Measurements from ENCODE around the gene CDK15. TPM values are rescaled to one million over a fixed set of nuclear protein-coding genes. Genes with fewer than 3 reads are reported as not detected.

Gene CDK15
- total RNA-seq, 1 experiment from 2014 or later = not detected

DNA sequence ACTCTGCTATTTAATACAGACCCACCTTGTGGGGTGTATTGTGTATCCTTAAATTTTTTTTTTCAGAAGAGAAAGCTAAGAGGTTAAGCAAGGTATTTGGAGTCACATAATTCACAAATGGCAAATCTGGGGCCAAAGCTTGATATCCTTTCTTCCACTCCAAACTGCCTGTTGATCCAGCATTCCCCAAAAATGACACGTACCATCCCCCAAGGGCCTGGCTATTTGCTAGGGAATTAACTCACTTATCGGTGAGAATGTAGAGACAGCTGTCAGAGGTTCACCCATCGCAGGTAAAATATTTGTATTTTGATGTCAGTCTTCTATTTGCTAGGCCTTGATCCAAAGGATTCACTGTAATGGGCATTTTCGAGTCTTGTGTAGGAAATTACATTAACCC, 123.7 kb downstream of the CDK15 start:
- H3K27me3 ChIP-seq (ENCODE audit: insufficient read depth, low read depth) = no peaks in the 10 kb centered on the region
- no peak for DNase-seq
- no peaks in the 10 kb centered on the region for H3K9me3 ChIP-seq (ENCODE audit: insufficient read depth, low read depth)
- BruUV-seq (replicated peaks) = no TSS peak
- ChIA-PET POLR2A (ENCODE audit: unreplicated experiment) (interaction anchor here (0.5 kb wide), 1 partner anchor 23 kb away, joined by 5 read pairs; no protein-coding TSS in a partner anchor), CTCF (no interaction called here)
- no peak overlapping the region for H3K4me2 ChIP-seq
- H3K27ac ChIP-seq = no peak overlapping the region
- no peak overlapping the region for H3K4me3 ChIP-seq
- intact Hi-C loops (cut with micrococcal nuclease; ENCODE audit: unreplicated experiment) = no loop called here
- no peaks in the 10 kb centered on the region for H3F3A ChIP-seq (ENCODE audit: insufficient read depth, low read depth)
- no peaks in the 10 kb centered on the region for H3K79me2 ChIP-seq (ENCODE audit: low read depth)
- no peaks in the 10 kb centered on the region for H4K20me1 ChIP-seq (ENCODE audit: insufficient read depth)
- H3K9me2 ChIP-seq (ENCODE audit: insufficient read depth) = no peaks in the 10 kb centered on the region
- no peaks in the 10 kb centered on the region for H3K36me3 ChIP-seq (ENCODE audit: low read depth)
- no peaks in the 10 kb centered on the region for H3K4me1 ChIP-seq (replicated peaks; ENCODE audit: insufficient read depth)
- H2AFZ ChIP-seq = no peak overlapping the region
- TF ChIP-seq, protein P1, sequence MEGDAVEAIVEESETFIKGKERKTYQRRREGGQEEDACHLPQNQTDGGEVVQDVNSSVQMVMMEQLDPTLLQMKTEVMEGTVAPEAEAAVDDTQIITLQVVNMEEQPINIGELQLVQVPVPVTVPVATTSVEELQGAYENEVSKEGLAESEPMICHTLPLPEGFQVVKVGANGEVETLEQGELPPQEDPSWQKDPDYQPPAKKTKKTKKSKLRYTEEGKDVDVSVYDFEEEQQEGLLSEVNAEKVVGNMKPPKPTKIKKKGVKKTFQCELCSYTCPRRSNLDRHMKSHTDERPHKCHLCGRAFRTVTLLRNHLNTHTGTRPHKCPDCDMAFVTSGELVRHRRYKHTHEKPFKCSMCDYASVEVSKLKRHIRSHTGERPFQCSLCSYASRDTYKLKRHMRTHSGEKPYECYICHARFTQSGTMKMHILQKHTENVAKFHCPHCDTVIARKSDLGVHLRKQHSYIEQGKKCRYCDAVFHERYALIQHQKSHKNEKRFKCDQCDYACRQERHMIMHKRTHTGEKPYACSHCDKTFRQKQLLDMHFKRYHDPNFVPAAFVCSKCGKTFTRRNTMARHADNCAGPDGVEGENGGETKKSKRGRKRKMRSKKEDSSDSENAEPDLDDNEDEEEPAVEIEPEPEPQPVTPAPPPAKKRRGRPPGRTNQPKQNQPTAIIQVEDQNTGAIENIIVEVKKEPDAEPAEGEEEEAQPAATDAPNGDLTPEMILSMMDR (conservative IDR thresholded peaks at IDR 0.05) = no peak
- no peak for TF ChIP-seq EZH2 (IDR thresholded peaks at IDR 0.05; ENCODE audit: low read depth)

DNA sequence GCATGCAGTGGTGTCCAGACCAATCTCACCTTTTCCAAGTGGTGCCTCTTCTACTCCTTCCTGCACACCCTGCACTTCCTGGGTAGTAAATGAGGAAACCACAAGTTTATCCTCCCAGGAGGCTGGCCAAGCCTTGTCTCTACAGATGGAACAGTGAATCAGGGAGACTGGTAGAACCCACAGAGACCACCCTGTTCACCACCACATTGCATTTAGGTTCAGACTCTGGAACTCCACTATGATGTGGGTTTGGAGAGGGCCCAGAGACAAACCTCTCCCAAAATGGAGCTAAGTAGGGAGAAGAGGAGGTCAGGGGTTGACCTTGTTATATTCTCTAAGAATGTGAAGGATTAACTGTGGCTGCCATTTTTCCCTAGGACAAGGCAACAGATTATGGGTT, 124.5 kb downstream of the CDK15 start:
- Histone ChIP-seq H3K36me3 (ENCODE audit: low read depth) (no peaks in the 10 kb centered on the region), H3K4me2 (no peak overlapping the region), H4K20me1 (ENCODE audit: insufficient read depth) (no peaks in the 10 kb centered on the region), H3K27ac (no peak overlapping the region), H3K9me2 (ENCODE audit: insufficient read depth) (no peaks in the 10 kb centered on the region), H3K79me2 (ENCODE audit: low read depth) (no peaks in the 10 kb centered on the region), H3F3A (ENCODE audit: insufficient read depth, low read depth) (no peaks in the 10 kb centered on the region), H2AFZ (no peak overlapping the region), H3K9me3 (ENCODE audit: insufficient read depth, low read depth) (no peaks in the 10 kb centered on the region), H3K27me3 (ENCODE audit: insufficient read depth, low read depth) (no peaks in the 10 kb centered on the region), H3K4me3 (no peak overlapping the region), H3K4me1 (replicated peaks; ENCODE audit: insufficient read depth) (no peaks in the 10 kb centered on the region)
- ChIA-PET CTCF (no interaction called here), POLR2A (ENCODE audit: unreplicated experiment) (no interaction called here)
- intact Hi-C loops (cut with micrococcal nuclease; ENCODE audit: unreplicated experiment) = no loop called here
- TF ChIP-seq EZH2 (IDR thresholded peaks at IDR 0.05; ENCODE audit: low read depth) = no peak
- TF ChIP-seq, protein P1 (conservative IDR thresholded peaks at IDR 0.05) = no peak
- DNase-seq = no peak
- no TSS peak for BruUV-seq (replicated peaks)

DNA sequence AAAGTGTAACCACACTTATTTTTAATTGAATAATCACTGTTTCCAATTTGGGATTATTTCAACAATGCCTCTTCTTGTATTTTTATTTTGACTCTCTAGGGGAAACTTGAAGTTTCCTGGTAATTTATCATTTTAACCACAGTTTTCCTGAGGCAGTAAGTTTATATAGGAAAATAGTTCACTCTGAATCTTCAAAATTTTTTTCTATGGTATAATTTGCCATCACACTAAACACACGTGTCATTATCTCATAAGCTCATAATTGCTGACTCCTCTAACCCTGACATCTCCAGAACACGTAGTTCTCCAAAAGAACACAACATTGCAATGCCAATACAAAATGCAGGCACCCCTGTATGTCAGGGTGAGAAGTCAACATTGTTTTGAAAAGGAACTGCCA, 125.1 kb downstream of the CDK15 start:
- H2AFZ ChIP-seq = no peak overlapping the region
- no peak overlapping the region for H3K4me3 ChIP-seq
- CTCF ChIA-PET = no interaction called here
- no peak overlapping the region for H3K27ac ChIP-seq
- no peak overlapping the region for H3K4me2 ChIP-seq
- DNase-seq = no peak
- no peaks in the 10 kb centered on the region for H3F3A ChIP-seq (ENCODE audit: insufficient read depth, low read depth)
- intact Hi-C loops (cut with micrococcal nuclease; ENCODE audit: unreplicated experiment) = no loop called here
- no peaks in the 10 kb centered on the region for H3K36me3 ChIP-seq (ENCODE audit: low read depth)
- no peaks in the 10 kb centered on the region for H4K20me1 ChIP-seq (ENCODE audit: insufficient read depth)
- H3K79me2 ChIP-seq (ENCODE audit: low read depth) = no peaks in the 10 kb centered on the region
- BruUV-seq (replicated peaks) = no TSS peak
- POLR2A ChIA-PET (ENCODE audit: unreplicated experiment) = no interaction called here
- no peaks in the 10 kb centered on the region for H3K4me1 ChIP-seq (replicated peaks; ENCODE audit: insufficient read depth)
- H3K9me2 ChIP-seq (ENCODE audit: insufficient read depth) = no peaks in the 10 kb centered on the region
- no peaks in the 10 kb centered on the region for H3K27me3 ChIP-seq (ENCODE audit: insufficient read depth, low read depth)
- TF ChIP-seq, protein P1 (conservative IDR thresholded peaks at IDR 0.05) = no peak
- TF ChIP-seq EZH2 (IDR thresholded peaks at IDR 0.05; ENCODE audit: low read depth) = no peak
- H3K9me3 ChIP-seq (ENCODE audit: insufficient read depth, low read depth) = no peaks in the 10 kb centered on the region

Measured in PC-9 (cell line).